ENCODE results near the gene PQBP1.

The PQBP1 gene

DNA sequence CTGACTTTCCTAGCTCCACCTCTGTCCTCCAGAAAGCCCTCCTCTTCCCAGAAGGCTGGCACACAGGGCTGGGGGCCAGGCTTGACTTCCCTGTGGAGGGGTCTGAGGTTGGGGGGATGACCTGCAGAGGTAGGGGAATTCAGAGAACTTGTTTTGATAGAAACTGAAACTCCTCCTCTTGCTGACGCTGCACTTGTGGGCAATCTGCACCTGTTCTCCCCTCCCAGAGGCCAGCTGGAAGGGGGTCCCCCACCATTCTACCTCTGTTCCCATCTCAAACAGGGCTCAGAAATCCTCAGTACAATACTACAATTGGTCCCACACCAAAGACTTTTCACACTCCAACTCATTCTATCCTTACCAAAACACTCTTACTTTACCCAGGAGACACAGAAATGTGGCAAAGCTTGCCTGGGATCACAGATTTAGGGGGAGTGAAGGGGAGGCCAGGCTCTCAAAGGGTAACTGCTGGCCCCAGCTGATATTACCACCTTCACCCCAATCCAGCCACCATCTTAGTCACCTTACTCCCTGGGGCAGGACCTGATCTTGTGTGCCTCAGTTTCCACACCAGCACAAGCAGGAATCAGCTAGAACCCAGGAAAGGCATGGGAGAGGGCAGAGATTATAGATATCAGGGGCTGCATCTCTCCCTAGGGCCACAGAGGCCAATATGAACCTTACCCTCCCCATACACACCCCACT, 41.1 kb downstream of the PQBP1 start:
- no peak overlapping the region for H2BK5ac ChIP-seq (ENCODE audit: low read depth, low read length, poor library complexity)
- H3K27ac ChIP-seq (ENCODE audit: low read depth, low read length) = no peak overlapping the region
- no peak overlapping the region for H3K4me2 ChIP-seq (ENCODE audit: low read length)
- no peak overlapping the region for H2BK120ac ChIP-seq (ENCODE audit: insufficient read depth, low read length, poor library complexity)
- DNase-seq = no peak
- peaks cover 0 to 2% of the 10 kb centered on the region in 2 experiments for H3K4me1 ChIP-seq (ENCODE audit: control insufficient read depth in 1 of 2, insufficient read depth in 2 of 2, low read length in 2 of 2)
- H3K9ac ChIP-seq (ENCODE audit: low read length) = no peak overlapping the region
- H2BK12ac ChIP-seq (ENCODE audit: low read length) = no peak overlapping the region
- no CpG with 5 or more reads among the region's 1 CpG for WGBS (ENCODE audit: extremely low coverage, insufficient coverage, insufficient read length)
- H3K79me1 ChIP-seq (ENCODE audit: low read length) = no peaks in the 10 kb centered on the region
- H3K79me2 ChIP-seq (ENCODE audit: control insufficient read depth, insufficient read depth, low read length, poor library complexity) = no peaks in the 10 kb centered on the region
- no peak overlapping the region for H3K23ac ChIP-seq (ENCODE audit: low read length)
- no peaks in the 10 kb centered on the region for H3K9me3 ChIP-seq (ENCODE audit: insufficient read depth, low read depth, low read length)
- H3K27me3 ChIP-seq (ENCODE audit: insufficient read depth, low read length) = no peaks in the 10 kb centered on the region
- no peak overlapping the region for H3K4ac ChIP-seq (ENCODE audit: low read depth, low read length)
- H2AK5ac ChIP-seq (ENCODE audit: low read length) = no peak overlapping the region
- H3K36me3 ChIP-seq (ENCODE audit: control insufficient read depth in 1 of 2, insufficient read depth in 2 of 2, low read length in 2 of 2) = peaks cover 37 to 57% of the 10 kb centered on the region in 2 experiments
- no peak overlapping the region for H4K8ac ChIP-seq (ENCODE audit: low read depth, low read length)
- H2AFZ ChIP-seq (ENCODE audit: insufficient read depth, low read length, poor library complexity) = no peak overlapping the region
- H4K91ac ChIP-seq (ENCODE audit: low read depth, low read length) = no peak overlapping the region
- H3K18ac ChIP-seq (ENCODE audit: low read length) = no peak overlapping the region
- no peak overlapping the region for H3K4me3 ChIP-seq (ENCODE audit: low read depth, low read length)
- H4K12ac ChIP-seq (ENCODE audit: low read depth, low read length) = no peak overlapping the region
- H3K14ac ChIP-seq (ENCODE audit: low read length) = no peak overlapping the region

- no peak for DNase-seq
- H3K23ac ChIP-seq (ENCODE audit: low read length) = no peak overlapping the region
- H2AFZ ChIP-seq (ENCODE audit: insufficient read depth, low read length, poor library complexity) = no peak overlapping the region
- no peak overlapping the region for H3K4me2 ChIP-seq (ENCODE audit: low read length)
- H4K91ac ChIP-seq (ENCODE audit: low read depth, low read length) = no peak overlapping the region
- H3K79me2 ChIP-seq (ENCODE audit: control insufficient read depth, insufficient read depth, low read length, poor library complexity) = no peaks in the 10 kb centered on the region
- H3K36me3 ChIP-seq (ENCODE audit: control insufficient read depth in 1 of 2, insufficient read depth in 2 of 2, low read length in 2 of 2) = peaks cover 39 to 53% of the 10 kb centered on the region in 2 experiments
- H2BK120ac ChIP-seq (ENCODE audit: insufficient read depth, low read length, poor library complexity) = no peak overlapping the region
- no peak overlapping the region for H4K12ac ChIP-seq (ENCODE audit: low read depth, low read length)
- H3K18ac ChIP-seq (ENCODE audit: low read length) = no peak overlapping the region
- H3K9ac ChIP-seq (ENCODE audit: low read length) = no peak overlapping the region
- H3K4ac ChIP-seq (ENCODE audit: low read depth, low read length) = no peak overlapping the region
- no peak overlapping the region for H2BK12ac ChIP-seq (ENCODE audit: low read length)
- H3K4me3 ChIP-seq (ENCODE audit: low read depth, low read length) = no peak overlapping the region
- H4K8ac ChIP-seq (ENCODE audit: low read depth, low read length) = no peak overlapping the region
- H2BK5ac ChIP-seq (ENCODE audit: low read depth, low read length, poor library complexity) = no peak overlapping the region
- H3K27ac ChIP-seq (ENCODE audit: low read depth, low read length) = no peak overlapping the region
- no peaks in the 10 kb centered on the region for H3K27me3 ChIP-seq (ENCODE audit: insufficient read depth, low read length)
- no peak overlapping the region for H2AK5ac ChIP-seq (ENCODE audit: low read length)
- H3K14ac ChIP-seq (ENCODE audit: low read length) = no peak overlapping the region
- no CpG with 5 or more reads among the region's 3 CpGs for WGBS (ENCODE audit: extremely low coverage, insufficient coverage, insufficient read length)
- H3K4me1 ChIP-seq (ENCODE audit: control insufficient read depth in 1 of 2, insufficient read depth in 2 of 2, low read length in 2 of 2) = peaks cover 0 to 2% of the 10 kb centered on the region in 2 experiments
- no peaks in the 10 kb centered on the region for H3K79me1 ChIP-seq (ENCODE audit: low read length)
- H3K9me3 ChIP-seq (ENCODE audit: insufficient read depth, low read depth, low read length) = no peaks in the 10 kb centered on the region
Measured at GRCh38 chrX:48939524-48940228, 41.9 kb downstream of the PQBP1 start.

DNA sequence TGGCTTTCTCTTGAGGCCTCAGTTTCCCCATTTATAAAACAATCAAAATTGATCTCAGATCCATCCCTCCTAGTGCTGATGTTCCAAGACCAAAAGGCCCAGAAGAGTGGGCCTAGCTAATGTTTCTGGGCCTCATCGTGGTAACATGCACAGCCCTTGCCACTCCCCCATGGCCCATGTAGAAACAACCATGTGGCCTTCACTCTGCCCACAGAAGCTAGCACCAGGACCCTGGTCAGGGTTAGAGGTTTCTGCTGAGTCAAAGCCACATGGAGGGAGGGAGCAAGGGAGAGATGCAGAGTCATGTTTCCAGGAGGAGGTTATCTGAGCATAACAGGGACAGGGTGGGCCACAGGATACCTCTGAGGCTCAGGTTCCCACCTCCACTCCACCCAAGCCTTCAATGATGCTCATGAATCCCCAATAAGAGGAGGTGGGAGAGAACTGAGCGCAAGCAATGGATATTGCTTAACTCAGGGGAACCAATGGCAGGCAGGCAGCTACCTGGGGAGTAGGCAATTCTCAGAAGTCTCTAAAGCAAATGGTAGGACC, 42.8 kb downstream of the PQBP1 start:
- Histone ChIP-seq H3K36me3 (ENCODE audit: control insufficient read depth in 1 of 2, insufficient read depth in 2 of 2, low read length in 2 of 2) (peaks cover 37 to 47% of the 10 kb centered on the region in 2 experiments), H2AFZ (ENCODE audit: insufficient read depth, low read length, poor library complexity) (no peak overlapping the region), H3K79me1 (ENCODE audit: low read length) (no peaks in the 10 kb centered on the region), H4K12ac (ENCODE audit: low read depth, low read length) (no peak overlapping the region), H3K27ac (ENCODE audit: low read depth, low read length) (no peak overlapping the region), H3K23ac (ENCODE audit: low read length) (no peak overlapping the region), H4K8ac (ENCODE audit: low read depth, low read length) (no peak overlapping the region), H3K4me1 (ENCODE audit: control insufficient read depth in 1 of 2, insufficient read depth in 2 of 2, low read length in 2 of 2) (peaks cover 0 to 2% of the 10 kb centered on the region in 2 experiments), H3K4me3 (ENCODE audit: low read depth, low read length) (no peak overlapping the region), H3K9me3 (ENCODE audit: insufficient read depth, low read depth, low read length) (no peaks in the 10 kb centered on the region), H3K14ac (ENCODE audit: low read length) (no peak overlapping the region), H2BK12ac (ENCODE audit: low read length) (no peak overlapping the region), H3K4me2 (ENCODE audit: low read length) (no peak overlapping the region), H3K27me3 (ENCODE audit: insufficient read depth, low read length) (no peaks in the 10 kb centered on the region), H3K18ac (ENCODE audit: low read length) (no peak overlapping the region), H2AK5ac (ENCODE audit: low read length) (no peak overlapping the region), H3K9ac (ENCODE audit: low read length) (no peak overlapping the region), H3K79me2 (ENCODE audit: control insufficient read depth, insufficient read depth, low read length, poor library complexity) (no peaks in the 10 kb centered on the region), H3K4ac (ENCODE audit: low read depth, low read length) (peak overlapping the region; percentile 57), H4K91ac (ENCODE audit: low read depth, low read length) (no peak overlapping the region), H2BK120ac (ENCODE audit: insufficient read depth, low read length, poor library complexity) (no peak overlapping the region), H2BK5ac (ENCODE audit: low read depth, low read length, poor library complexity) (no peak overlapping the region)
- DNase-seq = no peak
- no CpG with 5 or more reads among the region's 2 CpGs for WGBS (ENCODE audit: extremely low coverage, insufficient coverage, insufficient read length)

- no peak overlapping the region for H2BK5ac ChIP-seq (ENCODE audit: low read depth, low read length, poor library complexity)
- no peak overlapping the region for H2BK12ac ChIP-seq (ENCODE audit: low read length)
- H3K79me1 ChIP-seq (ENCODE audit: low read length) = no peaks in the 10 kb centered on the region
- no peak overlapping the region for H4K12ac ChIP-seq (ENCODE audit: low read depth, low read length)
- no peak overlapping the region for H3K9ac ChIP-seq (ENCODE audit: low read length)
- no peak overlapping the region for H3K18ac ChIP-seq (ENCODE audit: low read length)
- H2BK120ac ChIP-seq (ENCODE audit: insufficient read depth, low read length, poor library complexity) = no peak overlapping the region
- no peaks in the 10 kb centered on the region for H3K9me3 ChIP-seq (ENCODE audit: insufficient read depth, low read depth, low read length)
- H3K14ac ChIP-seq (ENCODE audit: low read length) = no peak overlapping the region
- no peak overlapping the region for H3K27ac ChIP-seq (ENCODE audit: low read depth, low read length)
- H3K27me3 ChIP-seq (ENCODE audit: insufficient read depth, low read length) = no peaks in the 10 kb centered on the region
- H4K91ac ChIP-seq (ENCODE audit: low read depth, low read length) = no peak overlapping the region
- no peak overlapping the region for H4K8ac ChIP-seq (ENCODE audit: low read depth, low read length)
- DNase-seq = no peak
- H3K4me1 ChIP-seq (ENCODE audit: control insufficient read depth in 1 of 2, insufficient read depth in 2 of 2, low read length in 2 of 2) = peaks cover 0 to 2% of the 10 kb centered on the region in 2 experiments
- no peak overlapping the region for H2AK5ac ChIP-seq (ENCODE audit: low read length)
- H3K36me3 ChIP-seq (ENCODE audit: control insufficient read depth in 1 of 2, insufficient read depth in 2 of 2, low read length in 2 of 2) = peaks cover 30 to 36% of the 10 kb centered on the region in 2 experiments
- H3K4ac ChIP-seq (ENCODE audit: low read depth, low read length) = peak overlapping the region; percentile 46
- no CpG with 5 or more reads among the region's 2 CpGs for WGBS (ENCODE audit: extremely low coverage, insufficient coverage, insufficient read length)
- H3K4me2 ChIP-seq (ENCODE audit: low read length) = no peak overlapping the region
- H2AFZ ChIP-seq (ENCODE audit: insufficient read depth, low read length, poor library complexity) = no peak overlapping the region
- H3K4me3 ChIP-seq (ENCODE audit: low read depth, low read length) = no peak overlapping the region
- H3K23ac ChIP-seq (ENCODE audit: low read length) = no peak overlapping the region
- no peaks in the 10 kb centered on the region for H3K79me2 ChIP-seq (ENCODE audit: control insufficient read depth, insufficient read depth, low read length, poor library complexity)
Measured at GRCh38 chrX:48942895-48943294, 45.2 kb downstream of the PQBP1 start.
